Panc1 (cell line): ENCODE data around the gene DAZAP1. TPM values are rescaled to one million over a fixed set of nuclear protein-coding genes. Genes with fewer than 3 reads are reported as not detected.

Experiments used
- ATAC-seq: fragments of 200-7000 bp; cut with Tn5 transposase; 2 replicates; pipeline ENCODE4 v1.9.1; 2020; ENCODE audit warnings: mild to moderate bottlenecking, moderate library complexity
- BruUV-seq: library from RNA; stranded (reverse); fragments of 400-500 nt; replicated peaks from 2 replicates; lab custom pipeline; 2021; lab: Mats Ljungman, UMichigan
- CTCF ChIA-PET: fragments of 300-600 bp; sonication (Branson Sonifier 250); formaldehyde crosslinking; loops from one replicate; lab custom pipeline; 2022; ENCODE audit warnings: antibody characterized with exemption; lab: Charles Lee
- POLR2A ChIA-PET: fragments of 300-600 bp; sonication (Branson Sonifier 250); formaldehyde crosslinking; loops from one replicate; lab custom pipeline; 2022; ENCODE audit warnings: antibody characterized with exemption; lab: Charles Lee
- DNase-seq: peaks from one replicate; pipeline ENCODE4 v3.0.0-alpha.2; 2010; ENCODE audit warnings: low read depth, low spot score
- H3K27ac ChIP-seq: 2 replicates; pipeline ENCODE4 v1.5.1; 2011; ENCODE audit warnings: mild to moderate bottlenecking, low read length, inconsistent platforms
- H3K27me3 ChIP-seq: fragments of 200-500 bp; sonication (Bioruptor generic); 2 replicates; pipeline ENCODE4 v1.6.0; 2014; ENCODE audit warnings: low read length, inconsistent platforms; ENCODE audit not compliant: control insufficient read depth, insufficient read depth
- H3K36me3 ChIP-seq: fragments of 200-500 bp; sonication (Bioruptor generic); 2 replicates; pipeline ENCODE4 v1.5.1; 2014; ENCODE audit warnings: inconsistent platforms, mild to moderate bottlenecking, low read length, moderate library complexity; ENCODE audit not compliant: control insufficient read depth, insufficient read depth
- H3K4me1 ChIP-seq: 2 replicates; pipeline ENCODE4 v1.5.1; 2011; ENCODE audit warnings: inconsistent platforms, mild to moderate bottlenecking, low read length, moderate library complexity; ENCODE audit not compliant: control insufficient read depth, insufficient read depth
- H3K4me3 ChIP-seq, 2 experiments: 2 replicates each; pipeline ENCODE4 v1.5.1; 2011 to 2012; ENCODE audit warnings: low read depth in 2 of 2, low read length in 2 of 2, mild to moderate bottlenecking in 2 of 2, inconsistent platforms in 1 of 2, moderate library complexity in 1 of 2
- H3K9me3 ChIP-seq: fragments of 200-500 bp; sonication (Bioruptor generic); 2 replicates; pipeline ENCODE4 v1.5.1; 2014; ENCODE audit warnings: low read depth, mild to moderate bottlenecking, inconsistent platforms, low read length, moderate library complexity; ENCODE audit not compliant: control insufficient read depth, insufficient read depth
- POLR2AphosphoS5 ChIP-seq: IDR thresholded peaks from 2 replicates; pipeline ENCODE4 v1.6.1; 2012; ENCODE audit warnings: mild to moderate bottlenecking, low read depth, low read length, moderate library complexity
- SIN3A ChIP-seq: IDR thresholded peaks from 2 replicates; pipeline ENCODE4 v1.6.1; 2012; ENCODE audit warnings: low read depth, mild to moderate bottlenecking, low read length, moderate library complexity, borderline replicate concordance; ENCODE audit not compliant: insufficient read depth
- TCF7L2 ChIP-seq: IDR thresholded peaks from 2 replicates; pipeline ENCODE4 v1.6.1; 2011; ENCODE audit warnings: mild to moderate bottlenecking, low read depth, low read length, inconsistent platforms
- in situ Hi-C: cut with HindIII; loops from 2 replicates; pipeline ENCODE4 v1.10.0; 2016; ENCODE audit warnings: low sequenced_read_pairs, low pct_unique_long_range_greater_than_20kb
- intact Hi-C: fragments of 100-400 bp; cut with micrococcal nuclease; formaldehyde crosslinking; loops from one replicate; pipeline ENCODE4 v1.10.0; 2022; ENCODE audit not compliant: unreplicated experiment
- total RNA-seq: library from RNA; stranded (reverse); gene quantifications from one replicate; pipeline ENCODE4 v1.2.1, GENCODE V29; 2021; ENCODE audit not compliant: unreplicated experiment
- TF ChIP-seq, protein P1 (sequence below): fragments of 450-650 bp; IDR thresholded peaks from 2 replicates; pipeline ENCODE4 v1.5.1; 2017; ENCODE audit warnings: mild to moderate bottlenecking
- TF ChIP-seq, protein P2 (sequence below), 2 experiments: IDR thresholded peaks; 2 replicates each; pipeline ENCODE4 v1.6.1; 2011 to 2012; ENCODE audit warnings: low read depth in 2 of 2, control low read depth in 1 of 2, low read length in 1 of 2, mild to moderate bottlenecking in 1 of 2, moderate library complexity in 1 of 2; ENCODE audit not compliant: insufficient read depth in 1 of 2

Gene DAZAP1
- total RNA-seq, 1 experiment from 2014 or later, result 195 TPM

DNA sequence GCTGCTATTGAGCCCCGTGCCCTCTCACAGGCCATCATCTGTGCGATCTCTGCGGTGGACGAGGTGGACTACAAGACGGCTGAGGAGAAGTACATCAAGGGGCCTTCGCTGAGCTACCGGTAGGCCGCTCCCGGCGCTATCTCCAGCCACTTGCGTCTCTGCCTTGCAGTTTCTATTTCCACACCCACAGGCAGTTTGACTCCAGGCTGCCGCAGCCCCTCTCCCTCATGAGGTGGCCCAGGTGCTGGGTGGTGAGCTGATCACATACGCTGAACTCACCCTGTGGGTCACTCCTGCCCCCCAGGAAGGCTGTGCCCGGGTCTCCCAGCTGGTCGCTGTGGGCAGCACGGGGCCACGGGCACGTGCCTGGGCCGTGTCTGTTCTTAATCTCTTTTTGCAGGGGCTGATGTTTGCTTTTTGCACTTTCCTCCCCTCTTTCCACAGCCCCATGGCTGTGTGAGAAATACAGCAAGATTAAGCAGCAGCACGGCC is 34.3 kb upstream of the DAZAP1 start:
- no peak for ATAC-seq
- in situ Hi-C loops, result no loop called here
- ChIA-PET CTCF (interaction anchor here (1.6 kb wide), 1 partner anchor 58 kb away, joined by 7 read pairs; no protein-coding TSS in a partner anchor), POLR2A (interaction anchor here (0.6 kb wide), 1 partner anchor 1750 kb away, joined by 4 read pairs; no protein-coding TSS in a partner anchor)
- intact Hi-C loops, result loop anchor here (10.0 kb wide), 1 partner anchor 98 kb away; the partner anchor contains the start of gene FAM174C
- DNase-seq, result no peak
- no peaks in the 10 kb centered on the region for H3K4me1 ChIP-seq
- no peak overlapping the region for H3K4me3 ChIP-seq
- no peaks in the 10 kb centered on the region for H3K36me3 ChIP-seq
- BruUV-seq, result no TSS peak
- H3K27ac ChIP-seq, result no peak overlapping the region
- H3K9me3 ChIP-seq, result no peaks in the 10 kb centered on the region
- H3K27me3 ChIP-seq, result no peaks in the 10 kb centered on the region
- no peak for TF ChIP-seq SIN3A
- TF ChIP-seq, protein P1, sequence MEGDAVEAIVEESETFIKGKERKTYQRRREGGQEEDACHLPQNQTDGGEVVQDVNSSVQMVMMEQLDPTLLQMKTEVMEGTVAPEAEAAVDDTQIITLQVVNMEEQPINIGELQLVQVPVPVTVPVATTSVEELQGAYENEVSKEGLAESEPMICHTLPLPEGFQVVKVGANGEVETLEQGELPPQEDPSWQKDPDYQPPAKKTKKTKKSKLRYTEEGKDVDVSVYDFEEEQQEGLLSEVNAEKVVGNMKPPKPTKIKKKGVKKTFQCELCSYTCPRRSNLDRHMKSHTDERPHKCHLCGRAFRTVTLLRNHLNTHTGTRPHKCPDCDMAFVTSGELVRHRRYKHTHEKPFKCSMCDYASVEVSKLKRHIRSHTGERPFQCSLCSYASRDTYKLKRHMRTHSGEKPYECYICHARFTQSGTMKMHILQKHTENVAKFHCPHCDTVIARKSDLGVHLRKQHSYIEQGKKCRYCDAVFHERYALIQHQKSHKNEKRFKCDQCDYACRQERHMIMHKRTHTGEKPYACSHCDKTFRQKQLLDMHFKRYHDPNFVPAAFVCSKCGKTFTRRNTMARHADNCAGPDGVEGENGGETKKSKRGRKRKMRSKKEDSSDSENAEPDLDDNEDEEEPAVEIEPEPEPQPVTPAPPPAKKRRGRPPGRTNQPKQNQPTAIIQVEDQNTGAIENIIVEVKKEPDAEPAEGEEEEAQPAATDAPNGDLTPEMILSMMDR, result no peak
- TF ChIP-seq TCF7L2, result no peak
- no peak for TF ChIP-seq POLR2AphosphoS5
- TF ChIP-seq, protein P2, sequence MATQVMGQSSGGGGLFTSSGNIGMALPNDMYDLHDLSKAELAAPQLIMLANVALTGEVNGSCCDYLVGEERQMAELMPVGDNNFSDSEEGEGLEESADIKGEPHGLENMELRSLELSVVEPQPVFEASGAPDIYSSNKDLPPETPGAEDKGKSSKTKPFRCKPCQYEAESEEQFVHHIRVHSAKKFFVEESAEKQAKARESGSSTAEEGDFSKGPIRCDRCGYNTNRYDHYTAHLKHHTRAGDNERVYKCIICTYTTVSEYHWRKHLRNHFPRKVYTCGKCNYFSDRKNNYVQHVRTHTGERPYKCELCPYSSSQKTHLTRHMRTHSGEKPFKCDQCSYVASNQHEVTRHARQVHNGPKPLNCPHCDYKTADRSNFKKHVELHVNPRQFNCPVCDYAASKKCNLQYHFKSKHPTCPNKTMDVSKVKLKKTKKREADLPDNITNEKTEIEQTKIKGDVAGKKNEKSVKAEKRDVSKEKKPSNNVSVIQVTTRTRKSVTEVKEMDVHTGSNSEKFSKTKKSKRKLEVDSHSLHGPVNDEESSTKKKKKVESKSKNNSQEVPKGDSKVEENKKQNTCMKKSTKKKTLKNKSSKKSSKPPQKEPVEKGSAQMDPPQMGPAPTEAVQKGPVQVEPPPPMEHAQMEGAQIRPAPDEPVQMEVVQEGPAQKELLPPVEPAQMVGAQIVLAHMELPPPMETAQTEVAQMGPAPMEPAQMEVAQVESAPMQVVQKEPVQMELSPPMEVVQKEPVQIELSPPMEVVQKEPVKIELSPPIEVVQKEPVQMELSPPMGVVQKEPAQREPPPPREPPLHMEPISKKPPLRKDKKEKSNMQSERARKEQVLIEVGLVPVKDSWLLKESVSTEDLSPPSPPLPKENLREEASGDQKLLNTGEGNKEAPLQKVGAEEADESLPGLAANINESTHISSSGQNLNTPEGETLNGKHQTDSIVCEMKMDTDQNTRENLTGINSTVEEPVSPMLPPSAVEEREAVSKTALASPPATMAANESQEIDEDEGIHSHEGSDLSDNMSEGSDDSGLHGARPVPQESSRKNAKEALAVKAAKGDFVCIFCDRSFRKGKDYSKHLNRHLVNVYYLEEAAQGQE (IDR thresholded peaks at IDR 0.05; ENCODE audit: insufficient read depth in 1 of 2, low read depth in 2 of 2, low read length in 1 of 2), result no peak

DNA sequence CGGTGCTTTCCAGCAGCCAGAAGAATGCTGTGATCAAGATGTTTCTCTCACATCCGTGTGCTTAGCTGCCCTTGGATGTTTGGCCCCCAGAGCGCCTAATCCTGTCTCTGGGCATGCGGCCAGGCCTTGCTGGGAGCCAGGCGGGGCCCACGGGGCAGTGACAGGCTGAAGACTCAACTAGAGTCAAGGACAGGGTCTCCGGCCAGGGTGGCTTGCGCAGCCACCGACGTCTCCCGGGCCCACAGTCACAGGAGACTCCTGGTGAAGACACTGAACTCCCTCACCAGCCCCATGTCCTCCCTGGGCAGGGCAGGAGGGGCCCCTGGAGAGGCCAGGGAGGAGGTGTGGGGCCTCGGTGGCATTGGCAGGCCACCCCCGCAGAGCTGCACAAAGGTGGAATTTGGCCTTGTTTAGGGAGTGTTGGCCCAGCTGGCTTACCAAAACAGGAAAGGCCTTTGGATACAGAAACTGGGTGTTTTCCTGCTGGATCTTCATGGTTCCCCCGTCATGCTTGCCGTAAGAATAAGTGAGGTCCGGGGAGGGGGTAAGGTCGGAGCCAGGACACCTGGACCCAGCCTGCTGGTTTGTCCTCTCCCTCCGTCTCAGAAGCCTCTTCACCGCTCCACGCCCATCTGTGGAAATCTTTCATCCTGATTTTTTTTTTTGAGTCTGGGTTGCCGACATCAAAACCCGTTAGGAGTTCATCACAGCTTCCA is 33.7 kb upstream of the DAZAP1 start:
- no TSS peak for BruUV-seq
- CTCF ChIA-PET, result interaction anchor here (1.6 kb wide), 1 partner anchor 58 kb away, joined by 7 read pairs; no protein-coding TSS in a partner anchor
- POLR2A ChIA-PET, result no interaction called here
- DNase-seq (no peak), ATAC-seq (no peak)
- Histone ChIP-seq H3K4me3 (no peak overlapping the region), H3K9me3 (no peaks in the 10 kb centered on the region), H3K27me3 (no peaks in the 10 kb centered on the region), H3K4me1 (no peaks in the 10 kb centered on the region), H3K36me3 (no peaks in the 10 kb centered on the region), H3K27ac (no peak overlapping the region)
- no peak for TF ChIP-seq SIN3A
- TF ChIP-seq, protein P2 (IDR thresholded peaks at IDR 0.05; ENCODE audit: insufficient read depth in 1 of 2, low read depth in 2 of 2, low read length in 1 of 2), result no peak
- no peak for TF ChIP-seq TCF7L2
- no peak for TF ChIP-seq POLR2AphosphoS5
- TF ChIP-seq, protein P1, result no peak
- in situ Hi-C loops, result no loop called here
- intact Hi-C loops, result loop anchor here (10.0 kb wide), 1 partner anchor 99 kb away; the partner anchor contains the start of gene FAM174C
